Loucy (cell line): ENCODE results near the gene KCNJ3.
"Not testable (repeated sequence)": the region's sequence is repeated elsewhere in the genome, so short reads cannot be mapped to it uniquely, and the experiment has no call there.

Experiments
- CTCF ChIP-seq: fragments of 200-600 bp; sonication (generic); conservative IDR thresholded peaks from 2 replicates; pipeline ENCODE4 v1.5.1; 2014; ENCODE audit warnings: mild to moderate bottlenecking, antibody characterized with exemption, low read length
- EZH2phosphoT487 ChIP-seq: fragments of 200-600 bp; IDR thresholded peaks from 2 replicates; pipeline ENCODE4 v1.6.1; 2018; ENCODE audit warnings: antibody characterized with exemption, mild to moderate bottlenecking, moderate library complexity, borderline replicate concordance

GRCh38 chr2:154867151-154867550 is 168.7 kb downstream of the KCNJ3 start:
- TF ChIP-seq CTCF, EZH2phosphoT487: not testable (repeated sequence)
